Liver (tissue), 9 donors: Measurements from ENCODE around the gene RASA3. TPM values are rescaled to one million over a fixed set of nuclear protein-coding genes. Genes with fewer than 3 reads are reported as not detected.

Experiments
- DNase-seq: peaks from one replicate; pipeline ENCODE4 v3.0.0-alpha.2; 2017; ENCODE audit warnings: low spot score
- H3K27ac ChIP-seq, 2 donors: one replicate each; pipeline ENCODE4 v1.7.0; 2013; ENCODE audit warnings: inconsistent platforms in 2 of 2, low read length in 2 of 2, control low read depth in 1 of 2, low read depth in 1 of 2, mild to moderate bottlenecking in 1 of 2
- H3K27me3 ChIP-seq, 4 donors: one replicate each; pipeline versions ENCODE4 v1.6.1 to v1.7.0; 2013; ENCODE audit warnings: low read length in 3 of 4, inconsistent platforms in 1 of 4, mild to moderate bottlenecking in 1 of 4, moderate library complexity in 1 of 4; ENCODE audit not compliant: control insufficient read depth in 4 of 4, insufficient read depth in 4 of 4
- H3K36me3 ChIP-seq, 4 donors: one replicate each; pipeline versions ENCODE4 v1.6.1 to v1.7.0; 2013; ENCODE audit warnings: low read length in 3 of 4, mild to moderate bottlenecking in 3 of 4, low read depth in 1 of 4, moderate library complexity in 1 of 4; ENCODE audit not compliant: control insufficient read depth in 4 of 4, insufficient read depth in 3 of 4
- H3K4me1 ChIP-seq, 4 donors: one replicate each; pipeline versions ENCODE4 v1.6.1 to v1.7.0; 2013; ENCODE audit warnings: low read length in 3 of 4, mild to moderate bottlenecking in 3 of 4, moderate library complexity in 1 of 4; ENCODE audit not compliant: control insufficient read depth in 4 of 4, insufficient read depth in 4 of 4
- H3K4me3 ChIP-seq, 3 donors: one replicate each; pipeline versions ENCODE4 v1.6.1 to v1.7.0; 2013; ENCODE audit warnings: low read length in 3 of 3, control low read depth in 1 of 3, low read depth in 1 of 3, mild to moderate bottlenecking in 1 of 3
- H3K9ac ChIP-seq, 2 donors: one replicate each; pipeline ENCODE4 v1.7.0; 2013; ENCODE audit warnings: low read length in 2 of 2, mild to moderate bottlenecking in 2 of 2, moderate library complexity in 2 of 2, control low read depth in 1 of 2, low read depth in 1 of 2
- H3K9me3 ChIP-seq, 4 donors: one replicate each; pipeline versions ENCODE4 v1.6.1 to v1.7.0; 2013; ENCODE audit warnings: low read length in 3 of 4; ENCODE audit not compliant: control insufficient read depth in 4 of 4
- CTCF ChIP-seq: fragments of 150-350 bp; IDR thresholded peaks from 2 replicates; pipeline ENCODE4 v1.5.1; 2017; ENCODE audit warnings: improper control_type of control experiment, low read depth, low read length; ENCODE audit not compliant: missing input control
- EGR1 ChIP-seq, 2 donors: IDR thresholded peaks; 2 replicates each; pipeline ENCODE4 v1.6.1; 2016 to 2018; ENCODE audit warnings: antibody characterized with exemption in 2 of 2, low read depth in 2 of 2
- FOXA1 ChIP-seq: IDR thresholded peaks from 2 replicates; pipeline ENCODE4 v1.6.1; 2016; ENCODE audit warnings: antibody characterized with exemption
- FOXA2 ChIP-seq: IDR thresholded peaks from 2 replicates; pipeline ENCODE4 v1.6.1; 2016; ENCODE audit warnings: antibody characterized with exemption
- GABPA ChIP-seq, 2 donors: IDR thresholded peaks in 1 of 2; conservative IDR thresholded peaks in 1 of 2; 2 replicates each; pipeline ENCODE4 v1.6.1; 2016; ENCODE audit warnings: antibody characterized with exemption in 2 of 2, mild to moderate bottlenecking in 1 of 2, moderate library complexity in 1 of 2
- HNF4A ChIP-seq, 2 donors: conservative IDR thresholded peaks; 2 replicates each; pipeline ENCODE4 v1.6.1; 2016; ENCODE audit warnings: antibody characterized with exemption in 2 of 2, mild to moderate bottlenecking in 2 of 2
- HNF4G ChIP-seq: IDR thresholded peaks from 2 replicates; pipeline ENCODE4 v1.6.1; 2016; ENCODE audit warnings: antibody characterized with exemption
- JUND ChIP-seq, 2 donors: IDR thresholded peaks; 2 replicates each; pipeline ENCODE4 v1.6.1; 2016; ENCODE audit warnings: antibody characterized with exemption in 2 of 2
- NR2F2 ChIP-seq: IDR thresholded peaks from 2 replicates; pipeline ENCODE4 v1.6.1; 2016; ENCODE audit warnings: antibody characterized with exemption
- RAD21 ChIP-seq, 2 donors: IDR thresholded peaks; 2 replicates each; pipeline ENCODE4 v1.6.1; 2016; ENCODE audit warnings: antibody characterized with exemption in 2 of 2, mild to moderate bottlenecking in 2 of 2
- RXRA ChIP-seq, 2 donors: IDR thresholded peaks; 2 replicates each; pipeline ENCODE4 v1.6.1; 2017 to 2018; ENCODE audit warnings: antibody characterized with exemption in 2 of 2, mild to moderate bottlenecking in 1 of 2
- SP1 ChIP-seq: IDR thresholded peaks from 2 replicates; pipeline ENCODE4 v1.6.1; 2018; ENCODE audit warnings: antibody characterized with exemption, mild to moderate bottlenecking
- TAF1 ChIP-seq: conservative IDR thresholded peaks from 2 replicates; pipeline ENCODE4 v1.6.1; 2016; ENCODE audit warnings: antibody characterized with exemption, mild to moderate bottlenecking
- YY1 ChIP-seq: IDR thresholded peaks from 2 replicates; pipeline ENCODE4 v1.6.1; 2016; ENCODE audit warnings: antibody characterized with exemption, mild to moderate bottlenecking
- WGBS: extraction: QIAGEN DNeasy Blood & Tissue Kit; methylation state at CpG from one replicate; pipeline ENCODE4 v1.1.7; 2013; 5-methylcytosine and 5-hydroxymethylcytosine counted together
- polyA plus RNA-seq, 2 donors: library from polyadenylated mRNA; stranded (reverse) in 1 of 2; unstranded in 1 of 2; fragments of 200-250 nt in 1 of 2; fragments of >200 nt in 1 of 2; fragmentation: Nextera tagmentation in 1 of 2; extraction: Ambion mirVana in 1 of 2; gene quantifications; one replicate each; pipeline versions ENCODE4 v1.2.1 to v1.2.3, GENCODE V29; 2013 to 2015
- total RNA-seq, 2 donors: library from RNA; depleted of rRNA; stranded (reverse); fragments of >200 nt; gene quantifications; one replicate each; pipeline ENCODE4 v1.2.3, GENCODE V29; 2014
- TF ChIP-seq, protein P1 (sequence below): IDR thresholded peaks from 2 replicates; pipeline ENCODE4 v1.6.1; 2016; ENCODE audit warnings: antibody characterized with exemption
- TF ChIP-seq, protein P2 (sequence below): IDR thresholded peaks from 2 replicates; pipeline ENCODE4 v1.6.1; 2016; ENCODE audit warnings: antibody characterized with exemption, mild to moderate bottlenecking
- TF ChIP-seq, protein P3 (sequence below): IDR thresholded peaks from 2 replicates; pipeline ENCODE4 v1.6.1; 2016; ENCODE audit warnings: antibody characterized with exemption
- TF ChIP-seq, protein P4 (sequence below): IDR thresholded peaks from 2 replicates; pipeline ENCODE4 v1.6.1; 2016; ENCODE audit warnings: antibody characterized with exemption
- donor health status: healthy.
- donor health status: healthy.
- donor health status: healthy.
- donor health status: healthy.
- donor health status: healthy.

RASA3 gene
- total and polyA plus RNA-seq, 4 donors = 0.64 to 5.9 (median 3.8) TPM

DNA sequence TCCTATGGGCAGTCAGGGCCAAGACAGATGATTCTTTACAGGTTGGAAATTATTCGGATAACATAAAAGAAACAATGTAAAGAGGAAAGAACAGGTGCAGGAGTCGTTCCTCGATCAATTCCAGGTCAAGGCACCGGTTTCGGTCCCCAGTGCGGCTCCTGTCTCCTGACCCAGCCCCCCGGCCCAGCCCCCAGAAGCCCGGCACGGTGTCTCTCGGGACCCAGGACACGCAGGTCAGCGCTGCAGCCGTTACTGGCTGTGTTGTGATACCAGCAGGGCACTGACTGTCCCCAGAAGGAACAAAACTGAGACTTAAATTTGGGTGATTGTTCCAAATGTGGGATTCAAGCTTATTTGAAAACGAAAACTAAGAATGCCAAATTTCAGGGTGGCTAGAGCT is 8.5 kb downstream of the RASA3 start:
- H3K4me3 ChIP-seq = no peak overlapping the region
- H3K36me3 ChIP-seq = no peaks in the 10 kb centered on the region
- no peak for TF ChIP-seq TAF1
- no peak for TF ChIP-seq YY1
- TF ChIP-seq RAD21 (IDR thresholded peaks at IDR 0.05) = no peak
- TF ChIP-seq, protein P1, sequence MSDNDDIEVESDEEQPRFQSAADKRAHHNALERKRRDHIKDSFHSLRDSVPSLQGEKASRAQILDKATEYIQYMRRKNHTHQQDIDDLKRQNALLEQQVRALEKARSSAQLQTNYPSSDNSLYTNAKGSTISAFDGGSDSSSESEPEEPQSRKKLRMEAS = no peak
- TF ChIP-seq FOXA2 = no peak
- no peak for TF ChIP-seq JUND (IDR thresholded peaks at IDR 0.05)
- no peak for TF ChIP-seq HNF4A (conservative IDR thresholded peaks at IDR 0.05)
- no peak for TF ChIP-seq GABPA (IDR thresholded peaks at IDR 0.05 in 1 of 2, conservative IDR thresholded peaks at IDR 0.05 in 1 of 2)
- no peak for TF ChIP-seq FOXA1
- no peak for TF ChIP-seq RXRA (IDR thresholded peaks at IDR 0.05)
- TF ChIP-seq HNF4G = no peak
- TF ChIP-seq CTCF = no peak
- no peak for TF ChIP-seq EGR1 (IDR thresholded peaks at IDR 0.05; ENCODE audit: low read depth in 2 of 2)
- TF ChIP-seq, protein P2, sequence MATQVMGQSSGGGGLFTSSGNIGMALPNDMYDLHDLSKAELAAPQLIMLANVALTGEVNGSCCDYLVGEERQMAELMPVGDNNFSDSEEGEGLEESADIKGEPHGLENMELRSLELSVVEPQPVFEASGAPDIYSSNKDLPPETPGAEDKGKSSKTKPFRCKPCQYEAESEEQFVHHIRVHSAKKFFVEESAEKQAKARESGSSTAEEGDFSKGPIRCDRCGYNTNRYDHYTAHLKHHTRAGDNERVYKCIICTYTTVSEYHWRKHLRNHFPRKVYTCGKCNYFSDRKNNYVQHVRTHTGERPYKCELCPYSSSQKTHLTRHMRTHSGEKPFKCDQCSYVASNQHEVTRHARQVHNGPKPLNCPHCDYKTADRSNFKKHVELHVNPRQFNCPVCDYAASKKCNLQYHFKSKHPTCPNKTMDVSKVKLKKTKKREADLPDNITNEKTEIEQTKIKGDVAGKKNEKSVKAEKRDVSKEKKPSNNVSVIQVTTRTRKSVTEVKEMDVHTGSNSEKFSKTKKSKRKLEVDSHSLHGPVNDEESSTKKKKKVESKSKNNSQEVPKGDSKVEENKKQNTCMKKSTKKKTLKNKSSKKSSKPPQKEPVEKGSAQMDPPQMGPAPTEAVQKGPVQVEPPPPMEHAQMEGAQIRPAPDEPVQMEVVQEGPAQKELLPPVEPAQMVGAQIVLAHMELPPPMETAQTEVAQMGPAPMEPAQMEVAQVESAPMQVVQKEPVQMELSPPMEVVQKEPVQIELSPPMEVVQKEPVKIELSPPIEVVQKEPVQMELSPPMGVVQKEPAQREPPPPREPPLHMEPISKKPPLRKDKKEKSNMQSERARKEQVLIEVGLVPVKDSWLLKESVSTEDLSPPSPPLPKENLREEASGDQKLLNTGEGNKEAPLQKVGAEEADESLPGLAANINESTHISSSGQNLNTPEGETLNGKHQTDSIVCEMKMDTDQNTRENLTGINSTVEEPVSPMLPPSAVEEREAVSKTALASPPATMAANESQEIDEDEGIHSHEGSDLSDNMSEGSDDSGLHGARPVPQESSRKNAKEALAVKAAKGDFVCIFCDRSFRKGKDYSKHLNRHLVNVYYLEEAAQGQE = no peak
- TF ChIP-seq, protein P3, sequence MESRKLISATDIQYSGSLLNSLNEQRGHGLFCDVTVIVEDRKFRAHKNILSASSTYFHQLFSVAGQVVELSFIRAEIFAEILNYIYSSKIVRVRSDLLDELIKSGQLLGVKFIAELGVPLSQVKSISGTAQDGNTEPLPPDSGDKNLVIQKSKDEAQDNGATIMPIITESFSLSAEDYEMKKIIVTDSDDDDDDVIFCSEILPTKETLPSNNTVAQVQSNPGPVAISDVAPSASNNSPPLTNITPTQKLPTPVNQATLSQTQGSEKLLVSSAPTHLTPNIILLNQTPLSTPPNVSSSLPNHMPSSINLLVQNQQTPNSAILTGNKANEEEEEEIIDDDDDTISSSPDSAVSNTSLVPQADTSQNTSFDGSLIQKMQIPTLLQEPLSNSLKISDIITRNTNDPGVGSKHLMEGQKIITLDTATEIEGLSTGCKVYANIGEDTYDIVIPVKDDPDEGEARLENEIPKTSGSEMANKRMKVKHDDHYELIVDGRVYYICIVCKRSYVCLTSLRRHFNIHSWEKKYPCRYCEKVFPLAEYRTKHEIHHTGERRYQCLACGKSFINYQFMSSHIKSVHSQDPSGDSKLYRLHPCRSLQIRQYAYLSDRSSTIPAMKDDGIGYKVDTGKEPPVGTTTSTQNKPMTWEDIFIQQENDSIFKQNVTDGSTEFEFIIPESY = no peak
- no peak for TF ChIP-seq SP1
- no peak for TF ChIP-seq NR2F2
- TF ChIP-seq, protein P4, sequence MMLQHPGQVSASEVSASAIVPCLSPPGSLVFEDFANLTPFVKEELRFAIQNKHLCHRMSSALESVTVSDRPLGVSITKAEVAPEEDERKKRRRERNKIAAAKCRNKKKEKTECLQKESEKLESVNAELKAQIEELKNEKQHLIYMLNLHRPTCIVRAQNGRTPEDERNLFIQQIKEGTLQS = no peak
- peaks cover 0 to 8% (median 2%) of the 10 kb centered on the region in 4 donors for H3K4me1 ChIP-seq
- no peak overlapping the region for H3K9ac ChIP-seq
- no peak for DNase-seq
- H3K27me3 ChIP-seq = no peaks in the 10 kb centered on the region
- H3K9me3 ChIP-seq = no peaks in the 10 kb centered on the region
- WGBS = 88% methylated on average over 14 of the region's 14 CpGs
- H3K27ac ChIP-seq = no peak overlapping the region
